SK-N-SH (cell line): Measurements from ENCODE around the gene ANO9. TPM values are rescaled to one million over a fixed set of nuclear protein-coding genes. Genes with fewer than 3 reads are reported as not detected.

Experiments
- CTCF ChIA-PET: fragments of 300-600, 350-600 bp; formaldehyde crosslinking; extraction: SDS; loops from one replicate; lab custom pipeline; 2021; lab: Yijun Ruan, JAX
- POLR2A ChIA-PET: fragments of 350-600 bp; sonication (Branson Sonifier 250); formaldehyde crosslinking; extraction: SDS; loops from one replicate; lab custom pipeline; 2020; ENCODE audit warnings: antibody characterized with exemption, inconsistent platforms; lab: Yijun Ruan, JAX
- DNase-seq: peaks from one replicate; pipeline ENCODE4 v3.0.0; 2012
- H2AFZ ChIP-seq: fragments of 200-600 bp; sonication (generic); 2 replicates; pipeline ENCODE4 v1.8.1; 2016; ENCODE audit warnings: antibody characterized with exemption, mild to moderate bottlenecking, low read depth
- H3F3A ChIP-seq: fragments of 200-600 bp; sonication (generic); replicated peaks from 2 replicates; pipeline ENCODE3; 2016; ENCODE audit warnings: antibody characterized with exemption, mild to moderate bottlenecking; ENCODE audit not compliant: insufficient read depth
- H3K27ac ChIP-seq, 2 experiments: fragments of 200-500 bp in 1 of 2; fragments of 200-600 bp in 1 of 2; sonication (Bioruptor generic) in 1 of 2; sonication (generic), shearing (Covaris generic) in 1 of 2; 2 replicates each; pipeline versions ENCODE4 v1.5.1 to v1.6.1; 2014 to 2016; ENCODE audit warnings: low read depth in 2 of 2, inconsistent platforms in 1 of 2, low read length in 1 of 2, mild to moderate bottlenecking in 1 of 2, mixed read lengths in 1 of 2
- H3K27me3 ChIP-seq: fragments of 200-600 bp; sonication (generic), shearing (Covaris generic); 2 replicates; pipeline ENCODE4 v1.6.1; 2016; ENCODE audit warnings: mixed run types; ENCODE audit not compliant: insufficient read depth
- H3K36me3 ChIP-seq, 2 experiments: fragments of 200-500 bp in 1 of 2; fragments of 200-600 bp in 1 of 2; sonication (Bioruptor generic) in 1 of 2; sonication (generic) in 1 of 2; replicated peaks in 1 of 2; 2 replicates each; pipeline versions ENCODE3 to v1.5.1; 2014 to 2016; ENCODE audit warnings: low read length in 1 of 2, mild to moderate bottlenecking in 1 of 2; ENCODE audit not compliant: insufficient read depth in 2 of 2, control insufficient read depth in 1 of 2
- H3K4me1 ChIP-seq, 2 experiments: fragments of 200-500 bp in 1 of 2; fragments of 200-600 bp in 1 of 2; sonication (Bioruptor generic) in 1 of 2; sonication (generic), shearing (Covaris generic) in 1 of 2; 2 replicates each; pipeline versions ENCODE4 v1.5.1 to v1.6.1; 2014 to 2016; ENCODE audit warnings: low read depth in 1 of 2, low read length in 1 of 2, mixed run types in 1 of 2; ENCODE audit not compliant: insufficient read depth in 2 of 2, control insufficient read depth in 1 of 2
- H3K4me2 ChIP-seq: fragments of 200-600 bp; sonication (generic), shearing (Covaris generic); 2 replicates; pipeline ENCODE4 v1.6.1; 2017; ENCODE audit warnings: mixed run types
- H3K4me3 ChIP-seq, 2 experiments: fragments of 200-500 bp in 1 of 2; fragments of 200-600 bp in 1 of 2; sonication (Bioruptor generic) in 1 of 2; sonication (generic), shearing (Covaris generic) in 1 of 2; 2 replicates each; pipeline versions ENCODE4 v1.5.1 to v1.8.1; 2014 to 2016; ENCODE audit warnings: low read depth in 2 of 2, inconsistent platforms in 1 of 2, low read length in 1 of 2, mild to moderate bottlenecking in 1 of 2, mixed read lengths in 1 of 2, moderate library complexity in 1 of 2
- H3K79me2 ChIP-seq: fragments of 200-600 bp; sonication (generic); 2 replicates; pipeline ENCODE4 v1.8.1; 2017; ENCODE audit warnings: mild to moderate bottlenecking; ENCODE audit not compliant: insufficient read depth
- H3K9ac ChIP-seq: fragments of 200-600 bp; sonication (generic); 2 replicates; pipeline ENCODE4 v1.6.1; 2017; ENCODE audit warnings: mixed run types
- H3K9me2 ChIP-seq: fragments of 200-600 bp; sonication (generic); 2 replicates; pipeline ENCODE4 v1.6.1; 2017; ENCODE audit warnings: mixed run types
- H3K9me3 ChIP-seq: fragments of 200-600 bp; sonication (generic); 2 replicates; pipeline ENCODE4 v1.6.1; 2017; ENCODE audit warnings: mixed run types, mild to moderate bottlenecking, moderate library complexity
- H4K20me1 ChIP-seq: fragments of 200-600 bp; sonication (generic); 2 replicates; pipeline ENCODE4 v1.6.1; 2017; ENCODE audit warnings: mild to moderate bottlenecking, mixed run types; ENCODE audit not compliant: insufficient read depth
- CHD2 ChIP-seq: fragments of 150-350 bp; IDR thresholded peaks from 2 replicates; pipeline ENCODE4 v1.6.1; 2018; ENCODE audit warnings: low read length; ENCODE audit not compliant: partially characterized antibody
- ELF1 ChIP-seq: IDR thresholded peaks from 2 replicates; pipeline ENCODE4 v1.4.0; 2012
- EZH2phosphoT487 ChIP-seq: fragments of 200-600 bp; sonication (generic); IDR thresholded peaks from 2 replicates; pipeline ENCODE4 v1.6.1; 2017; ENCODE audit warnings: low read depth, mixed run types, mild to moderate bottlenecking, antibody characterized with exemption, moderate library complexity, borderline replicate concordance
- FOXJ3 ChIP-seq: sonication (generic); formaldehyde crosslinking; IDR thresholded peaks from 2 replicates; pipeline ENCODE4 v1.5.1; 2020; ENCODE audit warnings: mild to moderate bottlenecking, missing genetic modification reagents
- FOXM1 ChIP-seq: IDR thresholded peaks from 2 replicates; pipeline ENCODE4 v1.4.0; 2012; ENCODE audit warnings: low read depth, mild to moderate bottlenecking
- GABPA ChIP-seq: IDR thresholded peaks from 2 replicates; pipeline ENCODE4 v1.4.0; 2012; ENCODE audit warnings: low read depth, mild to moderate bottlenecking
- GATA2 ChIP-seq: sonication (generic); formaldehyde crosslinking; IDR thresholded peaks from 2 replicates; pipeline ENCODE4 v1.5.0; 2020; ENCODE audit warnings: mild to moderate bottlenecking, missing genetic modification reagents
- IRF3 ChIP-seq: fragments of 150-350 bp; IDR thresholded peaks from 2 replicates; pipeline ENCODE4 v1.6.1; 2016; ENCODE audit warnings: mild to moderate bottlenecking, low read depth, low read length
- MAX ChIP-seq: IDR thresholded peaks from 2 replicates; pipeline ENCODE4 v1.4.0; 2012; ENCODE audit warnings: low read depth
- MEF2A ChIP-seq: IDR thresholded peaks from 2 replicates; pipeline ENCODE4 v1.4.0; 2012; ENCODE audit warnings: low read depth, borderline replicate concordance
- NFIC ChIP-seq: IDR thresholded peaks from 2 replicates; pipeline ENCODE4 v1.4.0; 2012; ENCODE audit warnings: borderline replicate concordance
- NRF1 ChIP-seq: IDR thresholded peaks from 2 replicates; pipeline ENCODE4 v1.6.1; 2012; ENCODE audit warnings: low read depth, mild to moderate bottlenecking, low read length
- PBX3 ChIP-seq: IDR thresholded peaks from 2 replicates; pipeline ENCODE4; 2012
- RAD21 ChIP-seq: IDR thresholded peaks from 2 replicates; pipeline ENCODE4 v1.6.1; 2012; ENCODE audit warnings: mild to moderate bottlenecking, low read length
- SIN3A ChIP-seq: IDR thresholded peaks from 2 replicates; pipeline ENCODE4 v1.6.1; 2012; ENCODE audit warnings: low read depth, mild to moderate bottlenecking, low read length, moderate library complexity, borderline replicate concordance
- YY1 ChIP-seq: IDR thresholded peaks from 2 replicates; pipeline ENCODE4 v1.4.0; 2012; ENCODE audit warnings: low read depth, mild to moderate bottlenecking
- WGBS: methylation state at CpG from one replicate; pipeline ENCODE4 v1.1.6; 2017; ENCODE audit warnings: low lambda C conversion rate; 5-methylcytosine and 5-hydroxymethylcytosine counted together
- polyA plus RNA-seq, 3 experiments: library from polyadenylated mRNA; depleted of rRNA; stranded (reverse); fragments of >200 nt; gene quantifications; 2 replicates each; pipeline ENCODE4 v1.2.3, GENCODE V29; 2012
- TF ChIP-seq, protein P1 (sequence below): IDR thresholded peaks from 2 replicates; pipeline ENCODE4 v1.6.1; 2012; ENCODE audit warnings: mild to moderate bottlenecking, low read depth, low read length, moderate library complexity
- TF ChIP-seq, protein P2 (sequence below): IDR thresholded peaks from 2 replicates; pipeline ENCODE4 v1.4.0; 2012; ENCODE audit warnings: low read depth, borderline replicate concordance

The ANO9 gene
- polyA plus RNA-seq, 1 of the 3 experiments (the other 2 are of a cell fraction), result 0.12 TPM

GRCh38 chr11:455566-456147, 13.8 kb upstream of the ANO9 start:
- Histone ChIP-seq H3F3A (no peaks in the 10 kb centered on the region), H3K9me3 (no peaks in the 10 kb centered on the region), H3K4me2 (no peak overlapping the region), H3K27me3 (no peaks in the 10 kb centered on the region), H3K79me2 (peaks cover 56% of the 10 kb centered on the region), H3K4me1 (peaks cover 6 to 13% of the 10 kb centered on the region in 2 experiments; a peak in 2 of 4 replicates), H3K9ac (no peak overlapping the region), H3K36me3 (peaks cover 6 to 17% of the 10 kb centered on the region in 2 experiments), H3K27ac (no peak overlapping the region), H2AFZ (no peak overlapping the region), H3K9me2 (no peaks in the 10 kb centered on the region), H4K20me1 (peaks cover 14% of the 10 kb centered on the region), H3K4me3 (no peak overlapping the region)
- DNase-seq, result no peak
- POLR2A ChIA-PET, result no interaction called here
- TF ChIP-seq EZH2phosphoT487 (no peak), SIN3A (no peak), MAX (no peak), GATA2 (no peak), PBX3 (no peak), YY1 (no peak), FOXJ3 (CRISPR knock-in tag) (no peak), NRF1 (no peak), MEF2A (no peak), IRF3 (no peak), CHD2 (no peak), NFIC (no peak), FOXM1 (no peak), RAD21 (no peak), GABPA (no peak), ELF1 (no peak)
- TF ChIP-seq, protein P1, sequence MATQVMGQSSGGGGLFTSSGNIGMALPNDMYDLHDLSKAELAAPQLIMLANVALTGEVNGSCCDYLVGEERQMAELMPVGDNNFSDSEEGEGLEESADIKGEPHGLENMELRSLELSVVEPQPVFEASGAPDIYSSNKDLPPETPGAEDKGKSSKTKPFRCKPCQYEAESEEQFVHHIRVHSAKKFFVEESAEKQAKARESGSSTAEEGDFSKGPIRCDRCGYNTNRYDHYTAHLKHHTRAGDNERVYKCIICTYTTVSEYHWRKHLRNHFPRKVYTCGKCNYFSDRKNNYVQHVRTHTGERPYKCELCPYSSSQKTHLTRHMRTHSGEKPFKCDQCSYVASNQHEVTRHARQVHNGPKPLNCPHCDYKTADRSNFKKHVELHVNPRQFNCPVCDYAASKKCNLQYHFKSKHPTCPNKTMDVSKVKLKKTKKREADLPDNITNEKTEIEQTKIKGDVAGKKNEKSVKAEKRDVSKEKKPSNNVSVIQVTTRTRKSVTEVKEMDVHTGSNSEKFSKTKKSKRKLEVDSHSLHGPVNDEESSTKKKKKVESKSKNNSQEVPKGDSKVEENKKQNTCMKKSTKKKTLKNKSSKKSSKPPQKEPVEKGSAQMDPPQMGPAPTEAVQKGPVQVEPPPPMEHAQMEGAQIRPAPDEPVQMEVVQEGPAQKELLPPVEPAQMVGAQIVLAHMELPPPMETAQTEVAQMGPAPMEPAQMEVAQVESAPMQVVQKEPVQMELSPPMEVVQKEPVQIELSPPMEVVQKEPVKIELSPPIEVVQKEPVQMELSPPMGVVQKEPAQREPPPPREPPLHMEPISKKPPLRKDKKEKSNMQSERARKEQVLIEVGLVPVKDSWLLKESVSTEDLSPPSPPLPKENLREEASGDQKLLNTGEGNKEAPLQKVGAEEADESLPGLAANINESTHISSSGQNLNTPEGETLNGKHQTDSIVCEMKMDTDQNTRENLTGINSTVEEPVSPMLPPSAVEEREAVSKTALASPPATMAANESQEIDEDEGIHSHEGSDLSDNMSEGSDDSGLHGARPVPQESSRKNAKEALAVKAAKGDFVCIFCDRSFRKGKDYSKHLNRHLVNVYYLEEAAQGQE, result no peak
- TF ChIP-seq, protein P2, sequence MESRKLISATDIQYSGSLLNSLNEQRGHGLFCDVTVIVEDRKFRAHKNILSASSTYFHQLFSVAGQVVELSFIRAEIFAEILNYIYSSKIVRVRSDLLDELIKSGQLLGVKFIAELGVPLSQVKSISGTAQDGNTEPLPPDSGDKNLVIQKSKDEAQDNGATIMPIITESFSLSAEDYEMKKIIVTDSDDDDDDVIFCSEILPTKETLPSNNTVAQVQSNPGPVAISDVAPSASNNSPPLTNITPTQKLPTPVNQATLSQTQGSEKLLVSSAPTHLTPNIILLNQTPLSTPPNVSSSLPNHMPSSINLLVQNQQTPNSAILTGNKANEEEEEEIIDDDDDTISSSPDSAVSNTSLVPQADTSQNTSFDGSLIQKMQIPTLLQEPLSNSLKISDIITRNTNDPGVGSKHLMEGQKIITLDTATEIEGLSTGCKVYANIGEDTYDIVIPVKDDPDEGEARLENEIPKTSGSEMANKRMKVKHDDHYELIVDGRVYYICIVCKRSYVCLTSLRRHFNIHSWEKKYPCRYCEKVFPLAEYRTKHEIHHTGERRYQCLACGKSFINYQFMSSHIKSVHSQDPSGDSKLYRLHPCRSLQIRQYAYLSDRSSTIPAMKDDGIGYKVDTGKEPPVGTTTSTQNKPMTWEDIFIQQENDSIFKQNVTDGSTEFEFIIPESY, result no peak
- 87% methylated on average over 22 of the region's 23 CpGs for WGBS
- CTCF ChIA-PET, result no interaction called here
